ENCODE measurements around the gene HACE1. TPM values are rescaled to one million over a fixed set of nuclear protein-coding genes. Genes with fewer than 3 reads are reported as not detected.

HACE1 gene
- 6.0 TPM for total RNA-seq (2013)
- polyA plus RNA-seq = 1 to 10 TPM; 2.7 to 3.9 (median 3.4) TPM
- 3.0 and 4.2 TPM in 2 replicates for polyA minus RNA-seq
- 3.2 to 22.1 (median 13.7) reads per million in 11 experiments for total RNA-seq

- intact Hi-C loops (cut with micrococcal nuclease) = no loop called here
- Histone ChIP-seq H3K27me3 (ENCODE audit: control insufficient read depth in 2 of 2, insufficient read depth in 2 of 2, low read length in 2 of 2) (no peaks in the 10 kb centered on the region), H3K27ac (ENCODE audit: low read depth in 1 of 2, low read length in 2 of 2) (peak within 1 kb of the TSS; percentile 18 to 54), H3K9me3 (replicated peaks in 1 of 2; ENCODE audit: control insufficient read depth in 1 of 2, insufficient read depth in 1 of 2, low read length in 2 of 2) (no peaks in the 10 kb centered on the region), H2AFZ (ENCODE audit: insufficient read depth, low read depth, low read length, poor library complexity, severe bottlenecking) (peak within 1 kb of the TSS; percentile 95), H3K4me3 (replicated peaks in 1 of 3; ENCODE audit: low read depth in 2 of 3, low read length in 3 of 3) (peak within 1 kb of the TSS; percentile 74 to 84 (median 80)), H3K79me2 (ENCODE audit: insufficient read depth, low read length) (peaks cover 12% of the 10 kb centered on the region), H4K20me1 (ENCODE audit: insufficient read depth, low read length) (no peaks in the 10 kb centered on the region), H3K4me2 (replicated peaks; ENCODE audit: extremely low read depth, low read length, poor library complexity, severe bottlenecking) (peak within 1 kb of the TSS; percentile 85), H3K9ac (ENCODE audit: insufficient read depth, low read length, poor library complexity, severe bottlenecking) (peak within 1 kb of the TSS; percentile 76), H3K36me3 (replicated peaks in 1 of 2; ENCODE audit: control insufficient read depth in 1 of 2, insufficient read depth in 2 of 2, low read length in 2 of 2) (no peaks in the 10 kb centered on the region), H3K4me1 (ENCODE audit: control insufficient read depth in 1 of 2, insufficient read depth in 2 of 2, low read length in 2 of 2) (peaks cover 8 to 15% of the 10 kb centered on the region in 2 donors)
- H3K9me3 Mint-ChIP-seq = no peaks in the 10 kb centered on the region
- peak within 1 kb of the TSS; percentile 90 to 93 for H3K4me3 Mint-ChIP-seq
- H3K36me3 Mint-ChIP-seq = no peaks in the 10 kb centered on the region
- peak; percentile 27 for TF ChIP-seq CTCF (IDR thresholded peaks at IDR 0.05)
- under 1% methylated on average over 86 of the region's 89 CpGs for WGBS (ENCODE audit: insufficient coverage)
- H3K4me1 Mint-ChIP-seq = peaks cover 13% of the 10 kb centered on the region
- peak within 1 kb of the TSS in 2 of 7 donors; percentile 49 to 76 for H3K27ac Mint-ChIP-seq
- peak; percentile 57 to 63 (median 58) for DNase-seq
- H3K27me3 Mint-ChIP-seq (ENCODE audit: low read depth in 3 of 3) = peaks cover 2 to 9% (median 6%) of the 10 kb centered on the region in 3 donors
Measured at GRCh38 chr6:104859225-104860146, at the start of gene HACE1. Gene HACE1 (minus strand): TSS chr6:104859919. CDS start chr6:104859642, 277 bp downstream.

GRCh38 chr6:104908888-104909525, 49.3 kb upstream of the HACE1 start:
- Mint-ChIP-seq H3K9me3 (peaks cover 0 to 20% (median 8%) of the 10 kb centered on the region in 7 donors), H3K27ac (no peak overlapping the region), H3K4me1 (no peaks in the 10 kb centered on the region), H3K36me3 (no peaks in the 10 kb centered on the region), H3K27me3 (ENCODE audit: low read depth in 3 of 3) (peaks cover 1 to 8% (median 5%) of the 10 kb centered on the region in 3 donors), H3K4me3 (no peak overlapping the region)
- intact Hi-C loops (cut with micrococcal nuclease) = no loop called here
- no peak for TF ChIP-seq CTCF (IDR thresholded peaks at IDR 0.05)
- Histone ChIP-seq H3K27ac (ENCODE audit: low read depth in 1 of 2, low read length in 2 of 2) (no peak overlapping the region), H3K9ac (ENCODE audit: insufficient read depth, low read length, poor library complexity, severe bottlenecking) (no peak overlapping the region), H3K4me2 (replicated peaks; ENCODE audit: extremely low read depth, low read length, poor library complexity, severe bottlenecking) (no peak overlapping the region), H4K20me1 (ENCODE audit: insufficient read depth, low read length) (no peaks in the 10 kb centered on the region), H3K4me3 (replicated peaks in 1 of 3; ENCODE audit: low read depth in 2 of 3, low read length in 3 of 3) (no peak overlapping the region), H3K79me2 (ENCODE audit: insufficient read depth, low read length) (no peaks in the 10 kb centered on the region), H3K36me3 (replicated peaks in 1 of 2; ENCODE audit: control insufficient read depth in 1 of 2, insufficient read depth in 2 of 2, low read length in 2 of 2) (no peaks in the 10 kb centered on the region), H3K27me3 (ENCODE audit: control insufficient read depth in 2 of 2, insufficient read depth in 2 of 2, low read length in 2 of 2) (no peaks in the 10 kb centered on the region), H2AFZ (ENCODE audit: insufficient read depth, low read depth, low read length, poor library complexity, severe bottlenecking) (no peak overlapping the region), H3K9me3 (replicated peaks in 1 of 2; ENCODE audit: control insufficient read depth in 1 of 2, insufficient read depth in 1 of 2, low read length in 2 of 2) (peaks cover 0 to 13% of the 10 kb centered on the region in 2 donors), H3K4me1 (ENCODE audit: control insufficient read depth in 1 of 2, insufficient read depth in 2 of 2, low read length in 2 of 2) (no peaks in the 10 kb centered on the region)
- DNase-seq = no peak
- 90% methylated on average over 1 of the region's 2 CpGs for WGBS (ENCODE audit: insufficient coverage)

Measured in CD14-positive monocyte (primary cell).